ENCODE measurements around the gene TCEANC2.
"Not testable (repeated sequence)": the region's sequence is repeated elsewhere in the genome, so short reads cannot be mapped to it uniquely, and the experiment has no call there.

TCEANC2 gene

GRCh38 chr1:54027848-54028247 lies 25.6 kb upstream of the TCEANC2 start:
- no peak for DNase-seq (ENCODE audit: low spot score)

DNA sequence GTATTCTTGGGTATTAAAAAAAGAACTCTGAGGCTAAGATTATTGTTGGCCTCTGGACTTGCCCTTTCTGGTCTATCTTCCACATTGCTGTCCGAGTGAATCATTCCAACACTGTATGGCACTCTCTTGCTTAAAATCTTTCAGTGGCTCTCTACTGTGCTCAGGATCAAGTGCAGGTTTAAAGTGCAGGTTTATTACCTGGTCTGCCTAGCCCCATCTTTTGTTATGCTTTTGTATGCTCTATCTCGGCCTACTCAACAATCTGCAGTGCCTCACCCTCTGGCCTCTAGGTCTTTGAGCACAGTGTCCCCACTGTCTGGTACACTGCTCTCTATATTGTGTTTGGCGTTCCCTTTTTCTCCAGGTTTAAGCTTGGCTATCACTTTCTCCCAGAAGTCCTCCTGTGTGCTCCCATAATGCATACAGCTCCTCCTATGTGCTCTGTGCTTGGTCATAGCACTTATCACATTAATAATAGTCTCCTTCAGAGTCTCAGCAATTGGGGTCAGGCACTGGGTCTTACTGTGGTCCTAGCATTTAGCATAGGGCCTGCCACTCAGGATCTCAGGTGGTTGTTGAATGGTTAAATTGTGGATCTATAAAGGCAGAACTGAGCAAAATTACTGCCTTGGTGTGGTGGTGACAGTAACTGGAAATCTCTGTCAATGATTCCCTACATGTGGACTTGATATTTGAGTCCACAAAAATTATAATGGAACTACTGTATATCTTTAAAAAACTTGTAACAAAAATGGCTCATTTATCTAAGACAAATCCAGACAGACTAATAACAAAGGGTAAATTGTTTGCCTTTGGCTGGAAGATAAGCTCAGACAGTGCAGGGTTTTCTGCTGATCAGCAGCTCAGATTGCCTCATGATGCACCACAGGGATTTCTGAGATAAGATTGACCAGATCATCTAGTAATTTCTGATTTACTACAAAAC lies 24.8 kb upstream of the TCEANC2 start:
- DNase-seq (ENCODE audit: low spot score), result no peak

GRCh38 chr1:54037476-54037875 lies 15.9 kb upstream of the TCEANC2 start:
- DNase-seq (ENCODE audit: low spot score), result no peak

DNA sequence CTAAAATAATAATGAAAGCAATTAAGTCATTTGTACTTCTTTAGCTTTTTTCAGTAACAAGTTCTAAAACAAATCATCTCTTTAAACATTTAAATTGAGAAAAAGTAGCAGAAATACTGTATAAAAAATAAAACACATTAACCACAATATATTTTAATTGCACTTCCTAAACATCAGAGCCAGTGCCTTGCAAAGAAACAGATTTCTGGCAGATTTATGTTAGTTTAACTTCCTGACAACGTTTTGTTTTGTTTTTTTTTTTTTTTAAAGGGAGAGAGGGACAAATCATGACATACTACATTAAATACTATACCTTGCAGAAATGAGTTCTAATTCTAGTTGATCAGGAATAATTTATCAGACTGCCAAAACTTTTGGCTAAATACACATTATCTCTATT lies 11.6 kb upstream of the TCEANC2 start:
- no peak for DNase-seq (ENCODE audit: low spot score)

DNA sequence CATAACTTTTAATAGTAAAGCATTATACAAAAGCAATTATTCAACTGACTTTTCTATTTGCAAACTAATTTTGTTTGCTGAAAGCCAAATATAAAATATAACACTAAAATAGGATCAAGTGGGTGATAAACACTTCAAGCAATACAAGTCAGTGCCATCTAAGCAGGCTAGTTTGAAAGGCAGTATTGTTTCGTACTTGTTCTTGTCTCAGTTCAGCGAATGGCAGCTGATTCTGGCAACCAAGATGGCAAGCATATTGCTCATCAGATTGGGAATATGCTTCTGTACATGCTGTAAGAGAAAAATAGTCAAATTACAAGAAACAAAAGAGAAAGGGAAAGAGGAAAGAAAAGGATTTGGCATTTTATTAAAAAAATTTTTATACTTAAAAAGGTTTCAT lies 7.9 kb upstream of the TCEANC2 start:
- no peak for DNase-seq (ENCODE audit: low spot score)

DNA sequence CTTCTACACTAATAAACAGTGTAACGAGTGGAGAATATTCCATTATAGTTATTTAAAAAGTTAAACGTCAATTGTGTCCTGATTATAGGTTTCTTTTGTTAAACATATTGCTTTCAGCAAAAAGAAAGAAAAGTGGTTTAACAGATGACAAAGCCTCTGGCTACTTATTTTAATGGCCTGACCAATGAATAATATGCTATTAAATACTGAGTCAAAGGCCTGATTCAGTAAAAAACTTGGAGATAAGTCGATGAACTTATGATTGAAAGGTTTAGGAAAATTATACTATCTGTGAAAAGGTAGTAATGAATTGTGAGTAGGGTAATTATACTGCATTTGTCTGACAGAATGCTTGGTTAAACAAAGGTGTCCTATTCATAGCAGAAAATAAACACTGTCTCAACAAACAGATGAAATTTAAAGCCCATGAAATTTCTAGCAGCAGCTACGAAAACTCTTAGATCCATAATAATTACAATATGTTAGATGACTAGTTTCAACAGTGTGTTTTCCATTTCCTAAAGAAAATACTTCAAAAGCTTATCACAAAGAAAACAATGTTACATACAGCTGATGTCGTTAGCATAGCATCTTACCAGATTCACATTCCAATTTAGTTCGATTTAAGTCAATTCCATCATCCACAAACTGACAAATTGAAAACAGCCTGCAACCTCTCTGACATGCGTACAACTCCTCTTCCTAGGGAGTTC lies 6.6 kb upstream of the TCEANC2 start:
- no peak for DNase-seq (ENCODE audit: low spot score)

GRCh38 chr1:54047384-54048305 lies 5.8 kb upstream of the TCEANC2 start:
- no peak for DNase-seq (ENCODE audit: low spot score)

DNA sequence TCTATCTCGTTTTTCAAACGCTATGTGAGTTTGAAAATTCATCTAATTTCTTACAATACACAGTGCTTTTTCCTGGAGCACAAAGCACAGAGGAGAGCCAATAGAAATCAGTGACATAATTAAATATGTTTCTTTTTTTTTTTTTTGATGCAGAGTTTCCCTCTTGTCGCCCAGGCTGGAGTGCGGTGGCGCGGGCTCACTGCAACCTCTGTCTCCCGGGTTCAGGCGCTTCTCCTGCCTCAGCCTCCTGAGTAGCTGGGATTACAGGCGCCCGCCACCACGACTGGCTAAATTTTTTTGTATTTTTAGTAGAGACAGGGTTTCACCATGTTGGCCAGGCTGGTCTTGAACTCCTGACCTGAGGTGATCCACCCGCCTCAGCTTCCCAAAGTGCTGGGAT lies 3.0 kb upstream of the TCEANC2 start:
- DNase-seq (ENCODE audit: low spot score), result not testable (repeated sequence)

GRCh38 chr1:54051933-54052430 lies 1.4 kb upstream of the TCEANC2 start:
- no peak for DNase-seq (ENCODE audit: low spot score)

GRCh38 chr1:54052431-54052933 lies 926 bp upstream of the TCEANC2 start:
- peak; percentile 15 for DNase-seq (ENCODE audit: low spot score)

DNA sequence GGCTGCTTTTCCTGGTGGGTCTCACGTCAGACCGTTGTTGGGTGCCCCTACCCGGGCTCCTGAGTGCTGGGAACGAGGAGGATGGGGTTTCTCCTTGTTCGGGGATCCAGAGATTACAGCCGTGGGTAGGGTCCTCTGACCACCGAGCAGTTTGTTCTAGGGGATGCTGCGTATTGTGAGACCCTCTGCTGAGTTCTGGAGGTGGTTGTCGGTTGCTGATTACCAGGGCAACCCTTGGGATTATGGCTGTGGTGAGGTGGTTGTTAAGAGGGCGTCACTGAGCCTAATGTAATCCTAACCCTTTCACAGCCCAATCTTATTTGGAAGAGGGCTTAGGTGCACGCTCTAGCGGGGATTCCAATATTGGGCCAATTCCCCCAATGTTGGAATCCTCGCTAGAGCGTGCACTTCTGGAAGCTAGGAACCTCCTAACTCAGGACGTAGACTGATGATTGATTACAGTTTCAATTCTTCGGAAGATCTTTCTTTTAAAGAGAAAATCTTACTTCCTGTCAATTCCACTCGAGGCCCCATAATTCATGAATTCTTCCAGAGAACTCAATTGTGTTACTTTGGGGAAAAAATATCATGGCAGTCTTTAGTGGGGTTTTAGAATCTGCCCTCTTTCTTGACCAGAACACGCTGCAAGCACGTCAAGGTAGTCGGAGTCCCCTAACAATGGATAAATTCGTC lies 483 bp downstream of the TCEANC2 start:
- no peak for DNase-seq (ENCODE audit: low spot score)

- DNase-seq (ENCODE audit: low spot score), result no peak
These were observed 986 bp downstream of the TCEANC2 start for GRCh38 chr1:54054438-54054749.

DNA sequence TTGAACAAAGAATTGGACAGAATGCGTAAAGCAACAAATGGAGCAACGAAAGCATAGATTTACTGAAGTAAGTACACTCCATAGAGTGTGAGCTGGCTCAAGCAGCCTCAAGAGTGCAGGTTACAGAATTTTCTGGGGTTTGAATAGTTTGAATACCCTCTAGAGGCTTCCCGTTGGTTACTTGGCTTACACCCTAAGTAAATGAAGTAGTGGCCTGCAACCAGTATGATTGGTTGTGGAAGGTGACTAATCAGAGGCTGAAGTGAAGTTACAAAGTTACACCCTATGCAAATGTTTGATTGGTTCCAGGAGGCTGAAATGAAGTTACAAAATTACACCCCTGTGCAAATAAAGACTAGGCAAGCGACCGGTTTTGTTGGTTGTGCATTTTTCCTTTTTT lies 10.9 kb downstream of the TCEANC2 start:
- no peak for DNase-seq (ENCODE audit: low spot score)

- no peak for DNase-seq (ENCODE audit: low spot score)
These were observed 16.4 kb downstream of the TCEANC2 start for GRCh38 chr1:54069791-54070170.

DNA sequence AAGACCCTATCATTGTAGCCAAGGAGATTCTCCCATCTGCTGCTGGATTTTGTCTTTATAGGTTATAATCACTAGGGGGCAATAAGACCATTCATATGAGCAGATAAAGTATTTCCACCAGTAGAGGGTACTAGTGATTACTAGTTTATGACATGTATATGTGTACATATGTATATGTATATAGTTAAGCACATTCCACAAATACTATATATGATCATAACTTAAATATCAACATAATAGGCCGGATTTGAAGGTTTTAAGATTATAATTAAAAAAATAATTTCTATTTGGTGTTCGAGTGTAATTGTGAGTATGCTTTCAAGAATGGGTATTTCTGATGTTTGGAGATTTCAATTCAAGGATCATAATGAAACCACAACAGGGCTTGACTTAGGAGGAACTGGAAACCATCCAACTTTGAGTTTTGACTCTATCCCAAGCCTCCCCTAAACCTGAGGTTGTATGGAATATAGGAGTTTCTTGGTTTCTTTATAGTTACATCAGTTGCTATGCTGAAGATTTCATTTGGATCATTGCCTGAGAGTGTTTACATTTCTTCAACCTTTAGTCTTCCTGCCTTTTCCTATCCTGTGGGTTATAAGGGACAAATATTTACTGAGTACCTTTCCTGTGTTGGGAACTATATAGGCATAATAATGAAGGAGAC lies 16.9 kb downstream of the TCEANC2 start:
- peak; percentile 40 for DNase-seq (ENCODE audit: low spot score)

- no peak for DNase-seq (ENCODE audit: low spot score)
These were observed 24.0 kb downstream of the TCEANC2 start for GRCh38 chr1:54077359-54077758.

- no peak for DNase-seq (ENCODE audit: low spot score)
These were observed 27.2 kb downstream of the TCEANC2 start for GRCh38 chr1:54080598-54081049.

- DNase-seq (ENCODE audit: low spot score), result peak; percentile 36
These were observed 28.2 kb downstream of the TCEANC2 start for GRCh38 chr1:54081306-54082270.

DNA sequence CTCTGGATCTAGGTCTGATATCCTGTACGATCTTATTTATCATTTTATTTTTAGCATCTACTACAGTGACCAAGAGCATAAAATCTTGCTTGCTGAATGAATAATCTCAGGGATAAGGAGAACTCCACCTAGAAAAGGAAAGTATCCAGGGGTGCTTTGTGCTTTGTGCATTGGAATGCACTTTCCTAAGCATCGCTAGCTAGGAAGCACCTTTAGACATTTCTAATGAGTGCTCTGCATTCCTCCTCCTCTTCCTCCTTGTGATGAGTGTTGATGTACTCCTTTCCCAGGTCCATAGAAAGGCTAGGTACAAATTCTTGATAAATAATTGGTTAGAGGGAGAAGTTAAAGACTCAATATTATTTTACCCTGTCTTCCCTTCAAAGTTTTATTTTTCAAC lies 31.4 kb downstream of the TCEANC2 start:
- no peak for DNase-seq (ENCODE audit: low spot score)

DNA sequence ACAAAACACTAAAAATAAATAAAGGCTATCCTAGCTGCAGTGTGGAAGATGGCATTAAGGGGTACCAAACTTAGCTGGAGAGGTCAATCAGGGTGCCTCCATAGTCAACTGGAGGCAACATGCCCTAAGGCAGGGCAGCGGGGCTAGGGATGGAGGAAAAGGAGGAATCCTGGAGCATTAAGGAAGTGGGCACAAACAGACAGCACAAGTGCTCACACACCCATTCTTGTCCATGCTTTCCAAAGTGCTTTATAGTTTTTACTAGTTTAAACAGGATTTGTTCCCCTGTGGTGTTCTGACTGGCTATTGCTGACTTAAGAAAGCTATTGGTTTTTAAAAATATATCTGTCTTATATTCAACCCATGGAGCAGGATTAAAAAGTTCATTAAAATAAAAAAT lies 33.3 kb downstream of the TCEANC2 start:
- no peak for DNase-seq (ENCODE audit: low spot score)
